Measurements from ENCODE around the gene ABHD18. TPM values are rescaled to one million over a fixed set of nuclear protein-coding genes. Genes with fewer than 3 reads are reported as not detected.
A peak's percentile ranks its signal among the peaks of the same experiment; 100 is the strongest.
"Not testable (repeated sequence)": the region's sequence is repeated elsewhere in the genome, so short reads cannot be mapped to it uniquely, and the experiment has no call there.

The ABHD18 gene
- total and polyA plus RNA-seq, 4 experiments from 2014 or later, result 10.2 to 24.6 (median 17.1) TPM

GRCh38 chr4:127931836-127932235 is 33.4 kb upstream of the ABHD18 start:
- peaks cover 18 to 19% of the 10 kb centered on the region in 2 donors for H3K36me3 Mint-ChIP-seq
- H3K4me1 Mint-ChIP-seq; H3K9me3 Mint-ChIP-seq; CTCF ChIA-PET (ENCODE audit: partially characterized antibody); DNase-seq; H3K4me3 ChIP-seq (ENCODE audit: low read length in 2 of 2); intact Hi-C loops (cut with micrococcal nuclease); H3K36me3 ChIP-seq (ENCODE audit: insufficient read depth, low read length); H3K27me3 Mint-ChIP-seq; H3K4me3 Mint-ChIP-seq; H3K27me3 ChIP-seq (ENCODE audit: insufficient read depth, low read length); H3K27ac Mint-ChIP-seq; H3K9me3 ChIP-seq (ENCODE audit: control insufficient read depth in 1 of 2, low read length in 2 of 2); H3K4me1 ChIP-seq (ENCODE audit: insufficient read depth, low read length); H3K27ac ChIP-seq (ENCODE audit: low read depth, low read length): not testable (repeated sequence)
- POLR2A ChIA-PET (ENCODE audit: partially characterized antibody), result interaction anchor here (0.5 kb wide), 1 partner anchor 110 kb away, joined by 3 read pairs; no protein-coding TSS in a partner anchor

- H3K4me3 Mint-ChIP-seq, result no peak overlapping the region
- Histone ChIP-seq H3K27me3 (ENCODE audit: insufficient read depth, low read length) (no peaks in the 10 kb centered on the region), H3K4me1 (ENCODE audit: insufficient read depth, low read length) (no peaks in the 10 kb centered on the region), H3K9me3 (ENCODE audit: control insufficient read depth in 1 of 2, low read length in 2 of 2) (no peaks in the 10 kb centered on the region), H3K4me3 (ENCODE audit: low read length in 2 of 2) (no peak overlapping the region), H3K36me3 (ENCODE audit: insufficient read depth, low read length) (peaks cover 5% of the 10 kb centered on the region), H3K27ac (ENCODE audit: low read depth, low read length) (no peak overlapping the region)
- no peaks in the 10 kb centered on the region for H3K9me3 Mint-ChIP-seq
- intact Hi-C loops (cut with micrococcal nuclease), result no loop called here
- H3K27me3 Mint-ChIP-seq, result no peaks in the 10 kb centered on the region
- ChIA-PET CTCF (ENCODE audit: partially characterized antibody) (no interaction called here), POLR2A (ENCODE audit: partially characterized antibody) (interaction anchor here (1.3 kb wide), 1 partner anchor 28 kb away, joined by 4 read pairs; the partner anchor contains the start of genes ABHD18 and MFSD8)
- H3K4me1 Mint-ChIP-seq, result peaks cover 0 to 4% (median 0%) of the 10 kb centered on the region in 4 donors
- H3K27ac Mint-ChIP-seq, result peak overlapping the region in 2 of 7 donors; percentile 35 to 77
- DNase-seq, result no peak
- peaks cover 25 to 31% of the 10 kb centered on the region in 2 donors for H3K36me3 Mint-ChIP-seq
Measured at GRCh38 chr4:127936974-127937373, 28.2 kb upstream of the ABHD18 start.

- Histone ChIP-seq H3K9me3 (ENCODE audit: control insufficient read depth in 1 of 2, low read length in 2 of 2) (no peaks in the 10 kb centered on the region), H3K36me3 (ENCODE audit: insufficient read depth, low read length) (no peaks in the 10 kb centered on the region), H3K27ac (ENCODE audit: low read depth, low read length) (no peak overlapping the region), H3K4me3 (ENCODE audit: low read length in 2 of 2) (no peak overlapping the region), H3K27me3 (ENCODE audit: insufficient read depth, low read length) (no peaks in the 10 kb centered on the region), H3K4me1 (ENCODE audit: insufficient read depth, low read length) (peaks cover 3% of the 10 kb centered on the region)
- Mint-ChIP-seq H3K4me3 (no peak overlapping the region), H3K9me3 (no peaks in the 10 kb centered on the region), H3K27me3 (no peaks in the 10 kb centered on the region), H3K36me3 (peaks cover 10 to 19% of the 10 kb centered on the region in 2 donors), H3K27ac (no peak overlapping the region), H3K4me1 (peaks cover 11 to 32% (median 21%) of the 10 kb centered on the region in 4 donors)
- ChIA-PET POLR2A (ENCODE audit: partially characterized antibody) (no interaction called here), CTCF (ENCODE audit: partially characterized antibody) (no interaction called here)
- no peak for DNase-seq
- intact Hi-C loops (cut with micrococcal nuclease), result no loop called here
Measured at GRCh38 chr4:127957105-127957504, 8.1 kb upstream of the ABHD18 start.

GRCh38 chr4:127959794-127960193 is 5.4 kb upstream of the ABHD18 start:
- Mint-ChIP-seq H3K27ac (peak overlapping the region in 1 of 7 donors; percentile 57), H3K36me3 (peaks cover 9 to 22% of the 10 kb centered on the region in 2 donors), H3K9me3 (no peaks in the 10 kb centered on the region), H3K4me1 (peaks cover 23 to 47% (median 35%) of the 10 kb centered on the region in 4 donors), H3K4me3 (no peak overlapping the region), H3K27me3 (no peaks in the 10 kb centered on the region)
- no peak for DNase-seq
- intact Hi-C loops (cut with micrococcal nuclease), result no loop called here
- H3K4me3 ChIP-seq (ENCODE audit: low read length in 2 of 2), result no peak overlapping the region
- H3K27ac ChIP-seq (ENCODE audit: low read depth, low read length), result no peak overlapping the region
- no peaks in the 10 kb centered on the region for H3K36me3 ChIP-seq (ENCODE audit: insufficient read depth, low read length)
- ChIA-PET CTCF (ENCODE audit: partially characterized antibody) (no interaction called here), POLR2A (ENCODE audit: partially characterized antibody) (no interaction called here)
- no peaks in the 10 kb centered on the region for H3K9me3 ChIP-seq (ENCODE audit: control insufficient read depth in 1 of 2, low read length in 2 of 2)
- peaks cover 20% of the 10 kb centered on the region for H3K4me1 ChIP-seq (ENCODE audit: insufficient read depth, low read length)
- H3K27me3 ChIP-seq (ENCODE audit: insufficient read depth, low read length), result no peaks in the 10 kb centered on the region

GRCh38 chr4:127963633-127964398 is 1.4 kb upstream of the ABHD18 start:
- Histone ChIP-seq H3K4me1 (ENCODE audit: insufficient read depth, low read length) (peaks cover 42% of the 10 kb centered on the region), H3K27ac (ENCODE audit: low read depth, low read length) (peak overlapping the region; percentile 92)
- H3K9me3 Mint-ChIP-seq; H3K27me3 ChIP-seq (ENCODE audit: insufficient read depth, low read length); H3K9me3 ChIP-seq (ENCODE audit: control insufficient read depth in 1 of 2, low read length in 2 of 2); H3K4me3 ChIP-seq (ENCODE audit: low read length in 2 of 2); H3K27me3 Mint-ChIP-seq; H3K36me3 ChIP-seq (ENCODE audit: insufficient read depth, low read length): not testable (repeated sequence)
- intact Hi-C loops (cut with micrococcal nuclease), result loop anchor here (2.0 kb wide), 1 partner anchor 19 kb away; no protein-coding TSS in a partner anchor
- Mint-ChIP-seq H3K36me3 (peaks cover 6 to 32% of the 10 kb centered on the region in 2 donors), H3K4me1 (peaks cover 28 to 64% (median 47%) of the 10 kb centered on the region in 4 donors), H3K27ac (peak overlapping the region; percentile 85 to 90 (median 88)), H3K4me3 (peak overlapping the region; percentile 77 to 88 (median 84))
- peak; percentile 14 to 50 (median 25) for DNase-seq
- ChIA-PET CTCF (ENCODE audit: partially characterized antibody) (interaction anchor here (0.6 to 1.1 kb wide), 3 partner anchors 97 to 116 kb away, joined by 3 read pairs; partner anchors contain the start of gene LARP1B), POLR2A (ENCODE audit: partially characterized antibody) (interaction anchor here (0.6 to 4.0 kb wide), 5 partner anchors 29 to 848 kb away, joined by 4 to 113 read pairs (median 15); partner anchors contain the start of genes LARP1B, PGRMC2 and PLK4)

- intact Hi-C loops (cut with micrococcal nuclease), result loop anchor here (1.0 to 5.0 kb wide), 7 partner anchors 18 to 1129 kb away; partner anchors contain the start of genes HSPA4L, JADE1, LARP1B and PLK4
- H3K9me3 ChIP-seq (ENCODE audit: control insufficient read depth in 1 of 2, low read length in 2 of 2); H3K27me3 Mint-ChIP-seq; DNase-seq; H3K9me3 Mint-ChIP-seq; H3K27me3 ChIP-seq (ENCODE audit: insufficient read depth, low read length); H3K36me3 ChIP-seq (ENCODE audit: insufficient read depth, low read length): not testable (repeated sequence)
- Histone ChIP-seq H3K4me3 (ENCODE audit: low read length in 2 of 2) (peak overlapping the region; percentile 90 to 91), H3K27ac (ENCODE audit: low read depth, low read length) (peak overlapping the region; percentile 92), H3K4me1 (ENCODE audit: insufficient read depth, low read length) (peaks cover 44% of the 10 kb centered on the region)
- ChIA-PET POLR2A (ENCODE audit: partially characterized antibody) (interaction anchor here (0.6 to 4.0 kb wide), 13 partner anchors 10 to 1129 kb away, joined by 3 to 113 read pairs (median 7); partner anchors contain the start of genes JADE1, LARP1B, PGRMC2 and PLK4), CTCF (ENCODE audit: partially characterized antibody) (interaction anchor here (1.0 to 1.7 kb wide), 7 partner anchors 16 to 325 kb away, joined by 3 to 21 read pairs (median 6); partner anchors contain the start of genes LARP1B and PLK4)
- H3K36me3 Mint-ChIP-seq, result peaks cover 3 to 29% of the 10 kb centered on the region in 2 donors
- H3K27ac Mint-ChIP-seq, result peak overlapping the region; percentile 81 to 98 (median 97)
- H3K4me3 Mint-ChIP-seq, result peak overlapping the region; percentile 89 to 98 (median 96)
- H3K4me1 Mint-ChIP-seq, result peaks cover 27 to 59% (median 45%) of the 10 kb centered on the region in 4 donors
Measured at GRCh38 chr4:127964426-127965061, 662 bp upstream of the ABHD18 start.

Data from CD4-positive, alpha-beta memory T cell (primary cell).